GM18499 (cell line): ENCODE data around the gene SYTL2.

Experiments
- ATAC-seq: cut with Tn5 transposase; IDR thresholded peaks from one replicate; pipeline ENCODE4 v1.9.1; 2021; ENCODE audit warnings: moderate number of reproducible peaks; ENCODE audit not compliant: insufficient read depth, unreplicated experiment

The SYTL2 gene

DNA sequence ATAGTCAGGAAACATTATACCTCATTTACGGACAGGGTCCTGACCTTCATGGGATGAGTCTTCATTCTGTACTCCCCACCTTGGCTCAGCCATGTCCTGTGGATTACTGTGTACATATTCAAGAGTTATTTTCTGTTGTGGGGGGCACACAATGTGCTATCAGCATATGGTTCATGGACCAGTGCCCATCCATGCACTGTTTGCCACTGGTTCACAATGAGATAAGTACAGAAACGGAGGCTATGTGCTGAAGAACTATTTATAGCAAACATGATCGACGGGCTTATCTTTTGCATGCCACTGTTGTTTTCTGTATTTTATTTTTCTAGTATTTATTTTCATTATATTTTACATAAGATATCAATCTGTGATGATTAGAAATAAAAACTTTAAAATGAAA is 68.6 kb downstream of the SYTL2 start:
- ATAC-seq = no peak

- no peak for ATAC-seq
Observed at GRCh38 chr11:85740481-85741400, 70.2 kb downstream of the SYTL2 start.

DNA sequence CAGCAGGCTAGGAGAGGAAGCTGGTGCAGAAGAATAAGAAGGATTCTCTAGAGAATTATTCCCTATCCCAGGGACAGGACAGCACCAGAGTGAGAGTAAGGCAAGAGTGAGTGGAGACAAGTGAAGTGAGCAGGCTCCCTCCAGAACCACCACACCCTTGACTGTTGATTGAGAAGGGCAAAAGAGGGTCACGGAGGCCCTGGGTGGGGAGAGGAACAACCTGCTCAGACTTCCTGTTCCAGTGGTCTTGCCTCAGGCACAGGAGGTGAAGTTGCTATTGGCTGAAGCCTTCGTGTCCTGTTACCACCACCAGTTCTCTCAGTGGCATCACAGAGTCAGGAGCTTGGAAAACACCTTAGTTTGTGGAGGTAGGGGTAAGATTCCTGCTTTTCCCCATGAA is 73.2 kb downstream of the SYTL2 start:
- ATAC-seq = no peak

DNA sequence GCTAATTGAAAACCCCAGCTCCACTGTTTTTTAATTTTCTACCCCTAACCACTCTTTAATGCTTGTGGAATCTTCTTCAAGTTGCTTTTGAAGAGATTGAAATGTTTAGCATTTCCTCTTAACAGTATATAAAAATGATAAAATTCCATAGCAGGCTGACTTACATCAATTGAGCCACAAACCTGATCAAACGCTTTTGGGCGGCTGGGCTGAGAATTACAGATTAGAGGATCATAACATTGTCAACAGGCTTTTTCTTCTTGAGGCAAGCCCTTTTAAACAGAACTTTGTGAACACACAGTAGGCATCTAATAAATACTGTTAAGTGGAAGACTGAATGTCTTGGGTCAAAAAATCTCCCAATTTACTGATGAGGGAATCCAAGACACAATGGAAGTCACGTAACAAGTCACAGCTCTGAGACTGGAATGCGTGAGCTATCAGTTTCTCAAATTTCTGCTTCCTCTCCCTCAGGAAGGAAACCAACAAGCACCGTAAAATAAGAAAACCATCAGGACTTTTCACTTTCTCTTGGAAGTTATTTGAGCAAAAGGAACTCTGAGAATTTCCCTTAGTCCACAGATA is 75.0 kb downstream of the SYTL2 start:
- ATAC-seq = no peak

- ATAC-seq = no peak
Observed at GRCh38 chr11:85732965-85733364, 78.0 kb downstream of the SYTL2 start.

- ATAC-seq = no peak
Observed at GRCh38 chr11:85726381-85726780, 84.6 kb downstream of the SYTL2 start.

DNA sequence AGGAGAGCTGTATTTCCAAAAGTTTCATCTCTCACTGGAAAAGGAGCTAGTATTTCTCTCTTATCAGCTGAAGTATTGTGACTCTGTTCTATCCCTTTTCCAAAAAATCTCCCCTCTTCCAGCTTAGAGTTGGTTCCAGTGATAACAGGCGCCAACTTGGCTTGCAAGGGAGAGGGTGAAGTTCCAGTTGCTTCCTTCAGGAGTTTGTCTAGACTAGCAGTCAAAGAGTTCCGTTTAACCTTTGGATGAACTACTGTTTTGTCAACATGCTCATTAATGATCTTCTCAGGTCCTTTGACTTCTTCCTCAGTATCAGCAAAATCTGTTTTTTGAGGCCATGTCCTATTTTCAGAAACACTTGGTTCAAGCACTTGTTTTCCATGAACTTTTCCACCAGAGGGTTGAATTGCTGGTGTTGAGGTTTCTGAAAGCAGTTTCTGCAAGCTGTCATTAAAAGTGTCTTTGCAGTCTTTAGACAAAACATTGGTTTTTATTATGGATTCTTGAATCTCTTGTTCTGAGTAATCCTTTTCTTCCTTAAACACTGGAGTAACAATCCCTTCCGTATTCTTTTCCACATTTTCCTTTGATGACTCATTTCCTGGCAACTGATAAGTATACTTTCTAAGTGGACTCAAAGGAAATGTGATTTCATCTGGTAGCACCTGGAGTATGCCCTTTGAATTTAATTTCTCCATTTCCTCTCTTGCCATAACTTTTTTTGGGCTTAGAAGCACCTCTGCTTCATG is 85.3 kb downstream of the SYTL2 start:
- ATAC-seq = no peak

GRCh38 chr11:85724748-85725465 is 86.0 kb downstream of the SYTL2 start:
- ATAC-seq = no peak

GRCh38 chr11:85723088-85723487 is 87.9 kb downstream of the SYTL2 start:
- ATAC-seq = no peak

DNA sequence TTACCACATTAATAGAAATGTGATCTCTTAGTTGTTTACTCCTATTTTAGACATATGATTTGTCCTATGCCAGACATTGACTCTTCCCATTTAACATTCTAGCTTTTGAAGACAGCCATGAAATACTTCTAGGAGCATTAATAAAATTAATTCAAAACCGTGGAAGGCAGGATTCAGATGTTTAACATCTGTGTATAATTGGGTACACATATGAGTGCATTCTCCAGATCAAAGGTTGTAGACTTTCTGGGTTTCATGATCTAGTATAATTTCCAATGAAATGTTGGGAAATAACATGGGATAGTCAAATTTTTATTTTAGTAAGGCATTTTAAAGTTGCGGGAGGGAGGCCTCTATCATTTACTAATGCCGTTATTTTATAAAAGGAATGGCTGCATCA is 89.8 kb downstream of the SYTL2 start:
- ATAC-seq = no peak

GRCh38 chr11:85718991-85719807 is 91.7 kb downstream of the SYTL2 start:
- no peak for ATAC-seq

GRCh38 chr11:85718126-85718943 is 92.6 kb downstream of the SYTL2 start:
- no peak for ATAC-seq

GRCh38 chr11:85717429-85717828 is 93.5 kb downstream of the SYTL2 start:
- no peak for ATAC-seq

GRCh38 chr11:85712953-85713352 is 98.0 kb downstream of the SYTL2 start:
- ATAC-seq = no peak

DNA sequence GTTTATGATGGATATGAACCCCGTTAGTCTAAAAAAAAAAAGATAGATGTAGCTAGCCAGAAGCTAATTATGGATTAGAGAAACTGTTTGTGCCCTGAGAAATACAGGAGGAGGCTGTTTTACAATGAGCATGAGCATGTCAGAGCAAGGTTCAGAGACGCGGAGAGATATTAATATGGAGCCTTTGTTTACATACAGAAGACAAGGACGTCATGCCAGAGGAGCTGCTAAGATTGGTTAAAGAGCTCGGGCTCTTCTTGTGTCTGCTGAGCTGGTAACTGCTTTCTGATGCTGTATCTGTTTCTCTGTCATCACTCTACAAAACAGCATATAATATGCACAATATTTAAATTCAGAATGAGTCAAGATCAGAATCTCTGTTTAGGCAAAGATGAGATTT is 100.0 kb downstream of the SYTL2 start:
- no peak for ATAC-seq

DNA sequence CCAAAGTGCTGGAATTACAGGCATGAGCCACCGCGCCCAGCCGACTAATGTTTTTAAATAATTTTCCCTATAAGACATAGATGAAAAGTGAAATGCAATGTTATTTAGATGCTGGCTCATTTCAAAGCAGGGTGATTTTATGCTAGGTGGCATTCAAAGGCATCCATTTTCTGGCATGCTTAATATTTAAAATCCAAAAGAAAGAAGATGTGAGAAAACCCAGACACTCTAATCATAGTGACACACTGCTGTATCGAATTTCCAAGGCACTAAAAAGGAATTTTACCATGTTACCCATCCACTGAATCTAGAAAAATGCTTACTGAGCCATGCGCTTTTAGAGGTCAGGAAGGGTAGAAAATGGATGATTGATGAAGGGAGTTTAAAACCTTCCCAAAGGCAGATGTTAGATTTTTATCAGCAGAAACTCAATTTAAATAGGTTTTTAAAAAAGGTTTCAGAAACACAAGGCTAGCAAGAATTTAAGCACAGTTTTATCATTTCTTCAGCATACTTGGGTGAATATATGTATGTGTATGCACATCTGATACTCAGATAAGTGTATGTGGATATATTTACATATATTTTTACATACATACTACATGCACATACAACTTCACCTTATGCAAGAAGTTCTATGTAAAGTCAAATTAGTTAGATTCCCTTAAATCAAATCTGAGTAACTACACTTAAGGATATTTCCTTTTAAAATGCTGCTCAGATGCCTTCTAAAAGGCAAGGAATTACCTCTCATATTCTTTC is 100.8 kb downstream of the SYTL2 start:
- no peak for ATAC-seq

DNA sequence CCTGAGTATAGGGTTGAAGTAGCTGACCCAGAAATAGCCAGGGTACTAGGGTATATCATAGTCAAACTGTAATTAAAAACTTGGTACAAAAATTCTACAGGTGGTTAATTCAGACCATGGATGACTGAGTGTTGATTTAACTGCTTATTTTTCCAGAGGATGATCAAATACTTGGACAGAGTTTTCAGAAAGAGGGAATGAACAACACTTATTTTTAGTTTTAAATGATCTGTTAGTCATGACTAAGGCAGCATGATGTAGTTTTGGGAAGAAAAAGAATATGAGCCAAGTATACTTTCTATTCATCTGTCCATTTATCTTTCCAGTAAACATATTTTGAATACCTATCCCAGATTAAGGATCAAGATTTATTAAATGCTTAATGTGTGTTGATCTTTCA is 105.1 kb downstream of the SYTL2 start:
- no peak for ATAC-seq

- ATAC-seq = no peak
Observed at GRCh38 chr11:85704967-85705366, 106.0 kb downstream of the SYTL2 start.
